Measurements from ENCODE around the gene ATP5IF1. TPM values are rescaled to one million over a fixed set of nuclear protein-coding genes. Genes with fewer than 3 reads are reported as not detected.

The ATP5IF1 gene
- total and polyA plus RNA-seq, 2 of the 13 experiments (the other 11 are each of a cell fraction or from before 2014, with no cell fraction given) = 97.7 to 131 TPM

GRCh38 chr1:28208818-28209441, 27.0 kb upstream of the ATP5IF1 start (continued):
- TF ChIP-seq ZNF275 (CRISPR knock-in tag; IDR thresholded peaks at IDR 0.05; ENCODE audit: borderline replicate concordance) (no peak), ZNF782 (CRISPR knock-in tag; IDR thresholded peaks at IDR 0.05; ENCODE audit: borderline replicate concordance) (no peak), SMC3 (IDR thresholded peaks at IDR 0.05; ENCODE audit: low read length) (peak; percentile 90), MIER3 (CRISPR knock-in tag; IDR thresholded peaks at IDR 0.05; ENCODE audit: borderline replicate concordance) (0 out of 2 replicates have a peak, but pooled peaks have one; percentile 41)

- in situ Hi-C loops (cut with HindIII; ENCODE audit: extremely low pct_ligation_motif_present, low pct_unique_long_range_greater_than_20kb) (loop anchor here (5.0 to 10.0 kb wide), 2 partner anchors 117 to 345 kb away; no protein-coding TSS in a partner anchor), intact Hi-C loops (cut with micrococcal nuclease; ENCODE audit: unreplicated experiment) (loop anchor here (2.0 kb wide), 2 partner anchors 119 to 351 kb away; no protein-coding TSS in a partner anchor)
- peaks cover 3% of the 10 kb centered on the region for H3K79me2 ChIP-seq (ENCODE audit: insufficient read depth, low read length)
- H3K9ac ChIP-seq (ENCODE audit: insufficient read depth, low read depth, low read length) = no peak overlapping the region
- H4K20me1 ChIP-seq (ENCODE audit: insufficient read depth, low read length) = no peaks in the 10 kb centered on the region
- BruUV-seq (replicated peaks) = no TSS peak
- H3K27ac ChIP-seq (ENCODE audit: extremely low read length, insufficient read depth, low read length) = no peak overlapping the region
- DNase-seq (ENCODE audit: low spot score) = no peak
- H3K4me3 ChIP-seq (replicated peaks in 1 of 3; ENCODE audit: insufficient read depth in 1 of 3, low read depth in 2 of 3, low read length in 3 of 3) = no peak overlapping the region
- H3K4me1 ChIP-seq (ENCODE audit: insufficient read depth, low read length) = peaks cover 12% of the 10 kb centered on the region
- no peak for ATAC-seq
- no peak overlapping the region for H2AFZ ChIP-seq (ENCODE audit: low read length)
- WGBS (ENCODE audit: low lambda C conversion rate) = 100% methylated on average over 1 of the region's 1 CpG
- no peak for TF ChIP-seq ZFP36 (IDR thresholded peaks at IDR 0.05; ENCODE audit: borderline replicate concordance, low read depth, low read length, partially characterized antibody)
- TF ChIP-seq ZNF547 (CRISPR knock-in tag; IDR thresholded peaks at IDR 0.05) = no peak
- TF ChIP-seq ETV5 (CRISPR knock-in tag; IDR thresholded peaks at IDR 0.05; ENCODE audit: borderline replicate concordance) = no peak
- TF ChIP-seq MTF1 (CRISPR knock-in tag; IDR thresholded peaks at IDR 0.05) = no peak
- no peak for TF ChIP-seq ZNF597 (CRISPR knock-in tag; IDR thresholded peaks at IDR 0.05)
- no peak for TF ChIP-seq ZKSCAN1 (IDR thresholded peaks at IDR 0.05; ENCODE audit: low read length)
- no peak for TF ChIP-seq ZNF615 (CRISPR knock-in tag; IDR thresholded peaks at IDR 0.05; ENCODE audit: borderline replicate concordance)
- CTCF ChIA-PET (ENCODE audit: low intra/inter-chr PET ratio, low total read pairs) = interaction anchor here (2.3 to 2.8 kb wide), 2 partner anchors 119 to 351 kb away, joined by 10 to 34 read pairs; no protein-coding TSS in a partner anchor
- no peaks in the 10 kb centered on the region for H3K9me3 ChIP-seq (ENCODE audit: low read length)
- POLR2A ChIA-PET = interaction anchor here (1.2 to 1.3 kb wide), 3 partner anchors 118 to 121 kb away, joined by 3 to 4 read pairs (median 4); partner anchors contain the start of gene EYA3
- no peaks in the 10 kb centered on the region for H3K27me3 ChIP-seq (ENCODE audit: control insufficient read depth in 1 of 2, insufficient read depth in 2 of 2, low read length in 2 of 2)
- no peak for FAIRE-seq
- H3K4me2 ChIP-seq (ENCODE audit: low read depth, low read length) = no peak overlapping the region
- H3K36me3 ChIP-seq (replicated peaks in 1 of 2; ENCODE audit: control insufficient read depth in 1 of 2, insufficient read depth in 2 of 2, low read length in 2 of 2) = peaks cover 14 to 56% of the 10 kb centered on the region in 2 experiments
Observed at GRCh38 chr1:28209700-28210099, 26.2 kb upstream of the ATP5IF1 start.

Data from HepG2 (cell line).